ENCODE results near the gene FTCD. TPM values are rescaled to one million over a fixed set of nuclear protein-coding genes. Genes with fewer than 3 reads are reported as not detected.
"Not testable (repeated sequence)": the region's sequence is repeated elsewhere in the genome, so short reads cannot be mapped to it uniquely, and the experiment has no call there.

The FTCD gene
- total and polyA plus RNA-seq, 12 donors: 0.14 to 4.4 (median 1.1) TPM

DNA sequence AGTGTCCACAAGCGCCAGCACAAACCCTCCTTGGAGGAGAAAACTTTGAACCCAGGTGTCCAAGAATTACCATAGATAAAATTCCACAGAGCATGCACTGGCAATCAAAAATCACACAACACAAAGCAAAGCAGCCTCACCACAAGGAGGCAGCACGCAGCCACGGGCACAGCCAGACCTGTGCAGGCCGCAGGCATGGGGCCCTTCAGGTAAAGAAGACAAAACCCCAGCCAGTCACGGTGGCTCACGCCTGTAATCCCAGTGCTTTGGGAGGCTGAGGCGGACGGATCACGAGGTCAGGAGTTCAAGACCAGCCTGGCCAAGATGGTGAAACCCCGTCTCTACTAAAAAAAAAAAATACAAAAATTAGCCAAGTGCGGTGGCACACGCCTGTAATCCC lies 8.0 kb downstream of the FTCD start:
- intact Hi-C loops (cut with DNase I): loop anchor here in 4 of 10 donors (5.0 to 10.0 kb wide), 3 partner anchors 85 to 107 kb away; no protein-coding TSS in a partner anchor
- not testable (repeated sequence) for H3K27me3 ChIP-seq, H3K4me1 ChIP-seq, DNase-seq, H3K9me3 ChIP-seq, H3K27ac ChIP-seq, ATAC-seq, H3K36me3 ChIP-seq, H3K4me3 ChIP-seq
- TF ChIP-seq, protein P1, sequence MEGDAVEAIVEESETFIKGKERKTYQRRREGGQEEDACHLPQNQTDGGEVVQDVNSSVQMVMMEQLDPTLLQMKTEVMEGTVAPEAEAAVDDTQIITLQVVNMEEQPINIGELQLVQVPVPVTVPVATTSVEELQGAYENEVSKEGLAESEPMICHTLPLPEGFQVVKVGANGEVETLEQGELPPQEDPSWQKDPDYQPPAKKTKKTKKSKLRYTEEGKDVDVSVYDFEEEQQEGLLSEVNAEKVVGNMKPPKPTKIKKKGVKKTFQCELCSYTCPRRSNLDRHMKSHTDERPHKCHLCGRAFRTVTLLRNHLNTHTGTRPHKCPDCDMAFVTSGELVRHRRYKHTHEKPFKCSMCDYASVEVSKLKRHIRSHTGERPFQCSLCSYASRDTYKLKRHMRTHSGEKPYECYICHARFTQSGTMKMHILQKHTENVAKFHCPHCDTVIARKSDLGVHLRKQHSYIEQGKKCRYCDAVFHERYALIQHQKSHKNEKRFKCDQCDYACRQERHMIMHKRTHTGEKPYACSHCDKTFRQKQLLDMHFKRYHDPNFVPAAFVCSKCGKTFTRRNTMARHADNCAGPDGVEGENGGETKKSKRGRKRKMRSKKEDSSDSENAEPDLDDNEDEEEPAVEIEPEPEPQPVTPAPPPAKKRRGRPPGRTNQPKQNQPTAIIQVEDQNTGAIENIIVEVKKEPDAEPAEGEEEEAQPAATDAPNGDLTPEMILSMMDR (IDR thresholded peaks at IDR 0.05): peak in 8 of 9 donors; percentile 19 to 54 (median 50)
- 78 to 81% methylated on average over 12 of the region's 12 CpGs for WGBS, 2 donors

DNA sequence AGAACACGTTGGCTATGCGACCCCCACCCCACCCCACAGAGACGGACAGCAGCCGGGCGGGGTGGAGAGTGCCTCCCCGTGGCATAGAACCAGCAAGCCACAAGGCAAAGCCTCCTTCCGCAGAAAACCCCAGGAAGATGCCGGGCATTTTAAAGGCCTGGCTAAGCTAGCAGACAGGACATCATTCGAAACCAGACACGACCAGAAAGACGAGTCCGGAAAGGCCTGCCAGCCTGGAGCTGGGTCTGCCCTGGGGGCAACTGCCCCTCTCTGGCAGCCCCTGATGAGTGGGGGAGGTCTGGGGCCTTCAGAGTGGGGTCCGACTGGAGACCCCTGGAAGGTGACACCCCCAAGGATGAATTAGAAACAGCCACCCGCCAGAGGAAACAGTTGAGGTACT lies 8.5 kb downstream of the FTCD start:
- Histone ChIP-seq H3K4me1 (peaks cover 0 to 9% (median 5%) of the 10 kb centered on the region in 9 donors), H3K27ac (no peak overlapping the region), H3K9me3 (no peaks in the 10 kb centered on the region), H3K36me3 (no peaks in the 10 kb centered on the region), H3K27me3 (no peaks in the 10 kb centered on the region), H3K4me3 (no peak overlapping the region)
- TF ChIP-seq, protein P1 (IDR thresholded peaks at IDR 0.05): no peak
- 80 to 85% methylated on average over 14 of the region's 14 CpGs for WGBS, 2 donors
- DNase-seq (no peak), ATAC-seq (no peak)
- intact Hi-C loops (cut with DNase I): loop anchor here in 4 of 10 donors (5.0 to 10.0 kb wide), 3 partner anchors 85 to 108 kb away; no protein-coding TSS in a partner anchor

DNA sequence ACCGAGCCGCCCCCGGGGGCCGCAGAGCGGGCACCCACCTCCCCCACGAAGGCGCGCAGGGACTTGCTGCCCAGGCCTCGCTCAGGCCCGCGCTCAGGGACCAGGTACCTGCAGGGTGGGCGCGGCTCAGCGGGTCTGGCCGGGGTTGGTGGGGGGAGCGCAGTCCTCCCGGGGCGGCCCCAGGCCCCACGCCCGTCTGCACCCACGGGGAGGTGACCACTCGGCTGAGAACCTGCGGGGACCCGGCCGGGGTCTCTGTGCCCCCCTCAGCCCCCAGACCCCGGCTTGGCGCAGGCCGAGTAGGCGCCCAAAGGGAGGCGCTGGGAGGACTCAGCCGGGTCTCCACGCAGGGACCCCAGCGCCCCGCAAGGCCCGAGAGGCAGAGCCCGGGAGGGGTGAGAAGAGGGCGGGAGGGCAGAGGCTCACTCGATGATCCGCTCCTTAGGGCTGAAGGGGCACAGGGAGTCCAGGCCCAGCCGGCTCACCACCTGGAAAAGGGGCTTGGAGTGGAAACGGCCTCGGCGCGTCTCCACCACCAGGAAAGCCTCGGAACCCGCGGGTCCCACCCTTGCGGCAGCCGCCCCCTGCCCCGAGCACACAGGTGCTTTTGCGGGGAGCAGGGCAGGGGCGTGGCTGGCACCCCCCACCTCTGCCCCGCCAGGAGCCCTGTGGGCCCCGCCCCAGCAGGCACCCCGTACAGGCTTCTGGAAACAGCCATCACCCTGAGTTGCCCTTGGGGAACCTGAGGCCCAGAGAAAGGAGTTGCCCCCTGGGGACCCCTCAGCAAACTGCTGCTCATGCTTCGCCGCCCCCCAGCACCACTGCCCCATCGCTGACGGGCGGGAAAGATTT lies 9.3 kb downstream of the FTCD start:
- no peaks in the 10 kb centered on the region for H3K27me3 ChIP-seq
- WGBS, 2 donors: 88 to 91% methylated on average over 37 to 60 of the region's 60 CpGs
- H3K4me1 ChIP-seq: peaks cover 0 to 9% (median 5%) of the 10 kb centered on the region in 9 donors
- no peak overlapping the region for H3K4me3 ChIP-seq
- H3K9me3 ChIP-seq: no peaks in the 10 kb centered on the region
- intact Hi-C loops (cut with DNase I): loop anchor here in 4 of 10 donors (5.0 to 10.0 kb wide), 3 partner anchors 86 to 109 kb away; no protein-coding TSS in a partner anchor
- no peak overlapping the region for H3K27ac ChIP-seq
- DNase-seq: peak in 1 of 2 donors; percentile 11
- TF ChIP-seq, protein P1 (IDR thresholded peaks at IDR 0.05): no peak
- no peak for ATAC-seq
- H3K36me3 ChIP-seq: no peaks in the 10 kb centered on the region

DNA sequence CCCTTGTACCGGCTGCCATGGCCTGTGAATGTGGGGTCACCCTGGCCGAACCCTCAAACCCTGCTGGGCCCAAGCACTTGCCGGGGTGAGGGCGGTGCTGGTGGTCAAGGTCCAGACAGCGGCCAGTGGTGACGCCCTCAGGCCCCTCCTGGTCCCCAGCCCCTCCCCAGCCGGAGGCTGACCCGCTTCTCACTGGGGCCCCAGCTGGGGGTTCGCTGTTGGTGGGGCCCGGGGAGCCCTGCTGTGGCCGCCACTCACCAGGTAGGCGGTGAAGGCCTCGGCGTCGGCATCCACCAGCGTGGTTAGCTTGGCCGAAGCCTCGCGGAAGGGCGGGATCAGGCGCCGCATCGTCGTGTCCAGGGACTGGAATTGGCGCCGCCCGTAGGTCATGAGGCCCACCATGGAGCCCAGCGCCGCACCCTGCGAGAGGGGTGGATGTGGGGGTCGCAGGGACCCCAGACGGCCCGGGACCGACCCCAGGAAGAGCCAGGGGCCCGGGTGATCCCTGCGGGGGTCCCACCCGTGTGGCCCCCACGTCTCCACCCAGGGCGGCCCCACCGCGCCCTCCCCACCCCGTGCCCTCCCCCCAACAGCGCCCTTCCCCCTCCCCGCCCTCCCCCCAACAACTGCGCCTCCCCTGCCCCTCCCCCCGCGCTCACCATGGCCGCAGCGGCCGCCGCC lies 10.1 kb downstream of the FTCD start:
- TF ChIP-seq, protein P1 (IDR thresholded peaks at IDR 0.05): no peak
- Histone ChIP-seq H3K4me1 (peaks cover 0 to 9% (median 5%) of the 10 kb centered on the region in 9 donors), H3K9me3 (no peaks in the 10 kb centered on the region), H3K27me3 (no peaks in the 10 kb centered on the region), H3K27ac (no peak overlapping the region), H3K4me3 (no peak overlapping the region), H3K36me3 (no peaks in the 10 kb centered on the region)
- WGBS, 2 donors: 95 to 96% methylated on average over 38 to 51 of the region's 51 CpGs
- ATAC-seq (no peak), DNase-seq (peak in 1 of 2 donors; percentile 12)
- intact Hi-C loops (cut with DNase I): loop anchor here in 4 of 10 donors (5.0 to 10.0 kb wide), 3 partner anchors 87 to 110 kb away; no protein-coding TSS in a partner anchor
